ENCODE results near the gene ERGIC3.

GRCh38 chr20:35492352-35492751 lies 49.5 kb upstream of the ERGIC3 start:
- no peak for TF ChIP-seq CTCF (IDR thresholded peaks at IDR 0.05; ENCODE audit: poor library complexity)
- no peak for TF ChIP-seq EZH2phosphoT487 (IDR thresholded peaks at IDR 0.05; ENCODE audit: low read depth, severe bottlenecking, unreplicated experiment)
- TF ChIP-seq EZH2 (IDR thresholded peaks at IDR 0.05; ENCODE audit: borderline replicate concordance) = no peak

Measured in hepatocyte (in vitro differentiated cells).